AG04449 (cell line): Measurements from ENCODE around the gene FBXL4.
"Not testable (repeated sequence)": the region's sequence is repeated elsewhere in the genome, so short reads cannot be mapped to it uniquely, and the experiment has no call there.

ENCODE experiments used
- CTCF ChIA-PET: fragments of 350-600 bp; formaldehyde crosslinking; extraction: SDS; loops from one replicate; lab custom pipeline; 2021; ENCODE audit warnings: antibody characterized with exemption; lab: Yijun Ruan, JAX
- POLR2A ChIA-PET: fragments of 400-600, 350-600 bp; formaldehyde crosslinking; extraction: SDS; loops from one replicate; lab custom pipeline; 2020; ENCODE audit warnings: antibody characterized with exemption, inconsistent platforms; lab: Yijun Ruan, JAX
- DNase-seq: peaks from one replicate; pipeline ENCODE4 v3.0.0-alpha.2; 2010; ENCODE audit warnings: low read depth, low spot score
- H3K4me3 ChIP-seq: 2 replicates; pipeline ENCODE4 v1.5.1; 2011; ENCODE audit warnings: low read depth, mild to moderate bottlenecking, control low read depth, low read length
- TF ChIP-seq, protein P1 (sequence below): IDR thresholded peaks from one replicate; pipeline ENCODE4 v1.5.1; 2011; ENCODE audit warnings: mild to moderate bottlenecking, moderate library complexity, low read length, control low read depth, inconsistent platforms; ENCODE audit not compliant: insufficient read depth; ENCODE audit errors: missing control alignments

The FBXL4 gene

DNA sequence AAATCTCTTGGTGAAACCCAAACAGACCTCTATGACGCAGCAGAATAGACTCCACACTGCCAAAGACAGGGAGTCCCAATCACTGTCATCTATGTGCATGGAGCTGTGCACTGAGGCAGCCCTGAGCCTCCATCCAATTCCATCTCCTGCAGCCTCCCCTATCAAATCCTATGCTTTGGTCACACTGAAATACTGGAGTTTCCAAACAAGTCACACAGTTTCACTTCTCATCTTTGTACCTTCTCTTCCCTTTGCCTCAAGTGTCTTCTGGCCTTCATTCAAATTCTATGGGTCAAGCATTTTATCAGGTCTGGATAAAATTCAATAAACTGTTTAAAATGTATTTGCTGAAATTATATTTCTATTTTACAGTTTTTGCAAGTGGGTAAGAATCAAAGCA lies 38.5 kb downstream of the FBXL4 start:
- no peak overlapping the region for H3K4me3 ChIP-seq
- no peak for DNase-seq
- TF ChIP-seq, protein P1, sequence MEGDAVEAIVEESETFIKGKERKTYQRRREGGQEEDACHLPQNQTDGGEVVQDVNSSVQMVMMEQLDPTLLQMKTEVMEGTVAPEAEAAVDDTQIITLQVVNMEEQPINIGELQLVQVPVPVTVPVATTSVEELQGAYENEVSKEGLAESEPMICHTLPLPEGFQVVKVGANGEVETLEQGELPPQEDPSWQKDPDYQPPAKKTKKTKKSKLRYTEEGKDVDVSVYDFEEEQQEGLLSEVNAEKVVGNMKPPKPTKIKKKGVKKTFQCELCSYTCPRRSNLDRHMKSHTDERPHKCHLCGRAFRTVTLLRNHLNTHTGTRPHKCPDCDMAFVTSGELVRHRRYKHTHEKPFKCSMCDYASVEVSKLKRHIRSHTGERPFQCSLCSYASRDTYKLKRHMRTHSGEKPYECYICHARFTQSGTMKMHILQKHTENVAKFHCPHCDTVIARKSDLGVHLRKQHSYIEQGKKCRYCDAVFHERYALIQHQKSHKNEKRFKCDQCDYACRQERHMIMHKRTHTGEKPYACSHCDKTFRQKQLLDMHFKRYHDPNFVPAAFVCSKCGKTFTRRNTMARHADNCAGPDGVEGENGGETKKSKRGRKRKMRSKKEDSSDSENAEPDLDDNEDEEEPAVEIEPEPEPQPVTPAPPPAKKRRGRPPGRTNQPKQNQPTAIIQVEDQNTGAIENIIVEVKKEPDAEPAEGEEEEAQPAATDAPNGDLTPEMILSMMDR, result no peak
- POLR2A ChIA-PET, result no interaction called here
- CTCF ChIA-PET, result no interaction called here

DNA sequence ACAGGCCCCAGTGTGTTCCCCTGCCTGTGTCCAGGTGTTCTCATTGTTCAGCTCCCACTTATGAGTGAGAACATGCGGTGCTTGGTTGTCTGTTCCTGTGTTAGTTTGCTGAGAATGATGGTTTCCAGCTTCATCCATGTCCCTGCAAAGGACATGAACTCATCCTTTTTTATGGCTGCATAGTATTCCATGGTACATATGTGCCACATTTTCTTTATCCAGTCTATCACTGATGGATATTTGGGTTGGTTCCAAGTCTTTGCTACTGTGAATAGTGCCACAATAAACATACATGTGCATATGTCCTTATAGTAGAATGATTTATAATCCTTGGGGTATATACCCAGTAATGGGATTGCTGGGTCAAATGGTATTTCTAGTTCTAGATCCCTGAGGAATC lies 41.4 kb downstream of the FBXL4 start:
- H3K4me3 ChIP-seq, POLR2A ChIA-PET, DNase-seq, CTCF ChIA-PET: not testable (repeated sequence)

DNA sequence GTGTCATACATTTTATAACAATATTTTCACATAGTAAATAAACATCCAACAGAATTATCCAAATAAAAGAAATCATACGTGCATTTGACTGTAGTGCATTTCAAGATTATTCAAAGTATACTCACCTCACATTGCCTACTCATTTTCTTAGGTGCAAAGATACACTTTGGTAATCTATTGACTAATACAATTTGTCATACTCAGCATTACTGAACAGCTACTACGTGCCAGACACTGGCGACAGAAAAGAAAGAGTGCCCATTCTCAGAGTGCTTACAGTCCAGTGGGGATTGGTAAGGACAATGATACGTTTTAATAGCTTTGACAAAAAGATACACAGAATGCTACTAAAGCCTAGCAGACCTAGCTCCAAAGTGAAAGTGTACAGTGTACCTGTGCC lies 42.0 kb downstream of the FBXL4 start:
- POLR2A ChIA-PET, result no interaction called here
- CTCF ChIA-PET, result interaction anchor here (1.3 kb wide), 1 partner anchor 18 kb away, joined by 3 read pairs; no protein-coding TSS in a partner anchor
- H3K4me3 ChIP-seq, result no peak overlapping the region
- TF ChIP-seq, protein P1, result no peak
- no peak for DNase-seq

DNA sequence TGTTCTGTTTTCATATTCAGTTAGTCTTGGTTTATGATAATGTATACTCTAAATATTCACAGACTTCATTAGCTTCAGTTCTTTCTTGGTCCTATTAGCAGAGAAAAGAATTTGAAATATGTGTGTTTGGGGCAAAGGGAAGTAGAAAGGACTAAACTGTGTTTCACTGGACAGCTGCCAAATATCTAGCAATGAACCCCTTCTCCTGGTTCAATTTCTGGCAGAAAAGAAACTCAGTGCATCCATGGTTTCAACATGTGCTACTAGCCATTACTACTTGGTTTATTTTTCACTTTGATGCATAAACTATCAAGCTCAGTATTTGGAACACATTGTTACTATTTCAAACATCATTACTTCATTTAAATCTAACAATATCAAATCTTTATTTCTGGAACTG lies 43.6 kb downstream of the FBXL4 start:
- no peak for DNase-seq
- no peak overlapping the region for H3K4me3 ChIP-seq
- CTCF ChIA-PET, result no interaction called here
- TF ChIP-seq, protein P1, result no peak
- POLR2A ChIA-PET, result no interaction called here

DNA sequence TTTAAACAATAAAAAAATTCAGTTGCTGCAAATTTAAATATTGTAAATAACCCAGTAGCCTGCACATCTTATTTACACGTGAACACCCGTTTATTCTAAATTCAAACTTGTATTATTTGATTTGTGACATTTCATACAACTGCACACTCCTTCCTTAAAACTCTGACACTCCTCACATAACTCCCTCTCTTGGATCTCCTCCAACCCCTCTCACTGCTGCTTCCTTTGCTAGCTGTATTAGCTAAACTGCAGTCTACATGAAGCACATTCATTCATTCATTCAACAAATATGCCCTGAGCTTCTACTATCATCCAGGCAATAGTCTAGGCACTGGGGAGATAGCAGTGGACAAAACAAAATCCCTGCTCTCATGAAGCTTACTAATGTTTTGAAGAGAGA lies 47.0 kb downstream of the FBXL4 start:
- TF ChIP-seq, protein P1, result no peak
- ChIA-PET POLR2A (no interaction called here), CTCF (no interaction called here)
- no peak overlapping the region for H3K4me3 ChIP-seq
- DNase-seq, result no peak

DNA sequence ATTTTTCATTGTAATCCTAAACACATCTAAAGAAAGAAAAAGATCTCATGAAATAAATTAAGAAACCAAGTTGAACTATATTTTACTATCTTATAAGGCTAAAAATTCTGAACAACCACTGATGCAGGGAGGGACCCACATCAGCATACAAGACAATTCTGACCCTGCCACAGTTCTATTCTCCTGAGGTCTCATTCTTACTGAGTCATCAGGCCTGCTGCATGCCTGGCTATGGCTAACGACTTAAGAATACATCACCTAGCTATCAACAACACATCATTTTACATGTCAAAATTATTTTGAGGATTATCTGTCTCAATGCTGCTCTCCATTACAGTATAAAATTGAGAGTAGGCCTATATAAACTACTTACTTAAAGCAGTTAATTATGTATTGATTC lies 52.9 kb downstream of the FBXL4 start:
- TF ChIP-seq, protein P1, result no peak
- no peak for DNase-seq
- ChIA-PET CTCF (no interaction called here), POLR2A (no interaction called here)
- H3K4me3 ChIP-seq, result no peak overlapping the region

DNA sequence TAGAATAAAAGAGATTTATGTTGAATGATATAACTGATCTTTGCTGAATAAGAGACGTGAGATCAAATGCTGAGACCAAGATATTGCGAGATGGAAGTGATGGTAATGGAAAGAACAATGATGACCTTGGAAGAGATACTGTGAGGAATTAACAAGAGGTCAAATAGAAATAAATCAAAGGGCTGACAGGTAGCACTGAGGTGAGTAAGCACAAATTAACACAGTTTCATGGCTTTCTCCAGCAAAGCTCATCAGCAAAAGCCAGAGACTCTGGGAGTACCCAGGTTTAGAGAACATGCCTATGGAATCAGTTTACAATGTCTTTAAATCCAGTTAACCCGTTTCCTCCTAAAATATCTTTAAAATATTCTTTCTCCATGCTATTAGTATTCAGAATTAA lies 60.1 kb downstream of the FBXL4 start:
- ChIA-PET CTCF (no interaction called here), POLR2A (no interaction called here)
- TF ChIP-seq, protein P1, result no peak
- no peak for DNase-seq
- no peak overlapping the region for H3K4me3 ChIP-seq
